ENCODE results near the gene H1-8.

The H1-8 gene

GRCh38 chr3:129573493-129573892 is 30.5 kb downstream of the H1-8 start:
- no peak for DNase-seq (ENCODE audit: low spot score)

- DNase-seq (ENCODE audit: low spot score), result no peak
These were observed 31.2 kb downstream of the H1-8 start for GRCh38 chr3:129574206-129574605.

GRCh38 chr3:129575233-129575996 is 32.4 kb downstream of the H1-8 start:
- no peak for DNase-seq (ENCODE audit: low spot score)

GRCh38 chr3:129575997-129576384 is 33.0 kb downstream of the H1-8 start:
- no peak for DNase-seq (ENCODE audit: low spot score)

GRCh38 chr3:129576514-129577352 is 33.8 kb downstream of the H1-8 start:
- no peak for DNase-seq (ENCODE audit: low spot score)

GRCh38 chr3:129577366-129577765 is 34.4 kb downstream of the H1-8 start:
- no peak for DNase-seq (ENCODE audit: low spot score)

- DNase-seq (ENCODE audit: low spot score), result no peak
These were observed 35.2 kb downstream of the H1-8 start for GRCh38 chr3:129577925-129578786.

- no peak for DNase-seq (ENCODE audit: low spot score)
These were observed 37.0 kb downstream of the H1-8 start for GRCh38 chr3:129579991-129580390.

GRCh38 chr3:129581623-129582022 is 38.6 kb downstream of the H1-8 start:
- no peak for DNase-seq (ENCODE audit: low spot score)

GRCh38 chr3:129582799-129583198 is 39.8 kb downstream of the H1-8 start:
- DNase-seq (ENCODE audit: low spot score), result no peak

GRCh38 chr3:129583289-129583688 is 40.3 kb downstream of the H1-8 start:
- DNase-seq (ENCODE audit: low spot score), result no peak

GRCh38 chr3:129584631-129585030 is 41.7 kb downstream of the H1-8 start:
- no peak for DNase-seq (ENCODE audit: low spot score)

- no peak for DNase-seq (ENCODE audit: low spot score)
These were observed 43.1 kb downstream of the H1-8 start for GRCh38 chr3:129585949-129586657.

GRCh38 chr3:129586746-129587430 is 43.9 kb downstream of the H1-8 start:
- DNase-seq (ENCODE audit: low spot score), result no peak

- no peak for DNase-seq (ENCODE audit: low spot score)
These were observed 44.7 kb downstream of the H1-8 start for GRCh38 chr3:129587566-129588210.

- no peak for DNase-seq (ENCODE audit: low spot score)
These were observed 47.2 kb downstream of the H1-8 start for GRCh38 chr3:129590215-129590614.

GRCh38 chr3:129591932-129592331 is 49.0 kb downstream of the H1-8 start:
- no peak for DNase-seq (ENCODE audit: low spot score)

- DNase-seq (ENCODE audit: low spot score), result no peak
These were observed 49.6 kb downstream of the H1-8 start for GRCh38 chr3:129592381-129593131.

GRCh38 chr3:129593230-129593594 is 50.2 kb downstream of the H1-8 start:
- DNase-seq (ENCODE audit: low spot score), result no peak
